Lung (tissue), 12 donors: ENCODE data around the gene SPRR5. TPM values are rescaled to one million over a fixed set of nuclear protein-coding genes. Genes with fewer than 3 reads are reported as not detected.

ENCODE experiments used
- ATAC-seq: fragments of 200-7000 bp; cut with Tn5 transposase; one replicate; pipeline ENCODE4 v1.9.1; 2020; ENCODE audit warnings: moderate number of reproducible peaks; ENCODE audit not compliant: insufficient read depth, low FRiP score
- DNase-seq, 3 donors: peaks; one replicate each; pipeline ENCODE4 v3.0.0-alpha.2; 2013 to 2017
- H3K27ac ChIP-seq, 2 donors: one replicate each; pipeline ENCODE4 v1.5.1; 2013; ENCODE audit warnings: mild to moderate bottlenecking in 2 of 2, moderate library complexity in 2 of 2, control low read depth in 1 of 2, inconsistent platforms in 1 of 2, low read depth in 1 of 2, low read length in 1 of 2
- H3K27me3 ChIP-seq, 3 donors: one replicate each; pipeline ENCODE4 v1.5.1; 2013; ENCODE audit warnings: low read length in 2 of 3; ENCODE audit not compliant: control insufficient read depth in 3 of 3, insufficient read depth in 3 of 3
- H3K36me3 ChIP-seq, 4 donors: one replicate each; pipeline ENCODE4 v1.5.1; 2013; ENCODE audit warnings: low read length in 4 of 4, mild to moderate bottlenecking in 1 of 4, moderate library complexity in 1 of 4; ENCODE audit not compliant: control insufficient read depth in 4 of 4, insufficient read depth in 4 of 4
- H3K4me1 ChIP-seq, 5 donors: one replicate each; pipeline ENCODE4 v1.5.1; 2013; ENCODE audit warnings: low read length in 5 of 5, mild to moderate bottlenecking in 2 of 5, moderate library complexity in 1 of 5; ENCODE audit not compliant: control insufficient read depth in 5 of 5, insufficient read depth in 5 of 5
- H3K4me3 ChIP-seq: one replicate; pipeline ENCODE4 v1.5.1; 2013; ENCODE audit warnings: mild to moderate bottlenecking, control low read depth, moderate library complexity
- H3K9ac ChIP-seq, 2 donors: one replicate each; pipeline ENCODE4 v1.5.1; 2013; ENCODE audit warnings: low read length in 2 of 2, control low read depth in 1 of 2; ENCODE audit not compliant: insufficient read depth in 1 of 2
- H3K9me3 ChIP-seq, 4 donors: one replicate each; pipeline ENCODE4 v1.5.1; 2013; ENCODE audit warnings: low read length in 3 of 4, mild to moderate bottlenecking in 1 of 4, moderate library complexity in 1 of 4; ENCODE audit not compliant: control insufficient read depth in 4 of 4, insufficient read depth in 3 of 4
- CTCF ChIP-seq: IDR thresholded peaks from 2 replicates; pipeline ENCODE4 v1.5.1; 2012; ENCODE audit warnings: mild to moderate bottlenecking; ENCODE audit errors: control extremely low read depth, extremely low read depth
- WGBS, 2 donors: extraction: QIAGEN DNeasy Blood & Tissue Kit; methylation state at CpG; one replicate each; pipeline ENCODE4 v1.1.7; 2013; 5-methylcytosine and 5-hydroxymethylcytosine counted together
- polyA plus RNA-seq, 2 donors: library from polyadenylated mRNA; stranded (reverse); fragments of 200-250 nt; gene quantifications; one replicate each; pipeline ENCODE4 v1.2.1, GENCODE V29; 2013
- total RNA-seq, 2 donors: library from RNA; depleted of rRNA in 1 of 2; stranded (reverse); fragments of >200 nt in 1 of 2; gene quantifications; one replicate each; pipeline ENCODE4 v1.2.1, GENCODE V29; 2014 to 2021
- donor health status: control.
- donor health status: control.
- donor health status: Bipolar disorder and iron deficiency.
- donor health status: healthy.
- donor health status: DM: yes; HTN: yes; CAD: no.

Gene SPRR5
- total and polyA plus RNA-seq, 4 donors = 0.05 TPM; not detected in 3

- no peak overlapping the region for H3K27ac ChIP-seq
- no peak for DNase-seq
- no peak for ATAC-seq
- no peaks in the 10 kb centered on the region for H3K27me3 ChIP-seq
- peaks cover 0 to 2% (median 0%) of the 10 kb centered on the region in 4 donors for H3K9me3 ChIP-seq
- H3K9ac ChIP-seq = no peak overlapping the region
- no peaks in the 10 kb centered on the region for H3K36me3 ChIP-seq
- H3K4me1 ChIP-seq = no peaks in the 10 kb centered on the region
- no peak overlapping the region for H3K4me3 ChIP-seq
- no peak for TF ChIP-seq CTCF
Observed at GRCh38 chr1:152977614-152978013, 30.6 kb downstream of the SPRR5 start.

- DNase-seq (no peak), ATAC-seq (no peak)
- no peaks in the 10 kb centered on the region for H3K4me1 ChIP-seq
- H3K9me3 ChIP-seq = peaks cover 0 to 2% (median 0%) of the 10 kb centered on the region in 4 donors
- no peaks in the 10 kb centered on the region for H3K36me3 ChIP-seq
- no peak overlapping the region for H3K27ac ChIP-seq
- no peak overlapping the region for H3K4me3 ChIP-seq
- no peak overlapping the region for H3K9ac ChIP-seq
- H3K27me3 ChIP-seq = no peaks in the 10 kb centered on the region
- WGBS, 2 donors = 72 to 79% methylated on average over 1 of the region's 1 CpG
- TF ChIP-seq CTCF = no peak
Observed at GRCh38 chr1:152980676-152981075, 33.7 kb downstream of the SPRR5 start.

GRCh38 chr1:152981146-152981871, 34.3 kb downstream of the SPRR5 start:
- no peaks in the 10 kb centered on the region for H3K4me1 ChIP-seq
- no peak overlapping the region for H3K27ac ChIP-seq
- H3K9ac ChIP-seq = no peak overlapping the region
- H3K4me3 ChIP-seq = no peak overlapping the region
- DNase-seq (no peak), ATAC-seq (no peak)
- H3K9me3 ChIP-seq = peaks cover 0 to 4% (median 0%) of the 10 kb centered on the region in 4 donors
- 77 to 91% methylated on average over 6 of the region's 6 CpGs for WGBS, 2 donors
- H3K27me3 ChIP-seq = no peaks in the 10 kb centered on the region
- H3K36me3 ChIP-seq = no peaks in the 10 kb centered on the region
- no peak for TF ChIP-seq CTCF

- no peak for ATAC-seq
- DNase-seq = no peak
- WGBS, 2 donors = 83 to 84% methylated on average over 4 of the region's 4 CpGs
Observed at GRCh38 chr1:152982076-152982475, 35.1 kb downstream of the SPRR5 start.

More at GRCh38 chr1:152982076-152982475, 35.1 kb downstream of the SPRR5 start:
- H3K4me1 ChIP-seq = no peaks in the 10 kb centered on the region
- no peak overlapping the region for H3K9ac ChIP-seq
- peaks cover 0 to 4% (median 0%) of the 10 kb centered on the region in 4 donors for H3K9me3 ChIP-seq
- H3K27ac ChIP-seq = no peak overlapping the region
- no peaks in the 10 kb centered on the region for H3K36me3 ChIP-seq
- H3K4me3 ChIP-seq = no peak overlapping the region
- no peaks in the 10 kb centered on the region for H3K27me3 ChIP-seq
- no peak for TF ChIP-seq CTCF
